LNCaP clone FGC (cell line): Measurements from ENCODE around the gene OR1F1.

ENCODE experiments used
- DNase-seq: peaks from one replicate; pipeline ENCODE4 v3.0.0-alpha.2; 2011; ENCODE audit warnings: low read depth
- H3K4me3 ChIP-seq: 2 replicates; pipeline ENCODE4 v1.5.1; 2011; ENCODE audit warnings: mild to moderate bottlenecking, low read depth, low read length, control low read depth
- TF ChIP-seq, protein P1 (sequence below): IDR thresholded peaks from 2 replicates; pipeline ENCODE4 v1.5.1; 2012; ENCODE audit warnings: mild to moderate bottlenecking; ENCODE audit not compliant: control insufficient read depth, insufficient read depth; ENCODE audit errors: extremely low read depth

Gene OR1F1

DNA sequence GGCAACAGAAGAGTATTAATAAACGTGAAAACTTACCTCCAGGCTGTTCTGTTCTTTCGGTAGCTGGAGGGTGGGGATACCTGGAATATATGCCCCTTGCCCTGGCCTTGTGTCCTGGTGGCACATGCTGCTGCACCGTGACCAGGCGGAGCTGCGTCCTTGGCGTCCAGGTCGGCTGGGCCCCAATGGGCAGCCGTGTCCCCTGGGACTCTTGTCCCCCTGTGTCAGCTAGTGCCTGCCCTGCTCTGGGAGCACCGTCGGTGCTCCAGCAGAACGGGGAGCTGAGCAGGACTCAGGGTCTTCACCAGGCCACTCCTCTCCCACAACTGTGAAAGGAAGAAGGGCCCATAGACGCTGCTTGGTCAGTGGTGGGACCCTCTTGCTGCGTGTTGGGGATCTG is 45.2 kb upstream of the OR1F1 start:
- TF ChIP-seq, protein P1, sequence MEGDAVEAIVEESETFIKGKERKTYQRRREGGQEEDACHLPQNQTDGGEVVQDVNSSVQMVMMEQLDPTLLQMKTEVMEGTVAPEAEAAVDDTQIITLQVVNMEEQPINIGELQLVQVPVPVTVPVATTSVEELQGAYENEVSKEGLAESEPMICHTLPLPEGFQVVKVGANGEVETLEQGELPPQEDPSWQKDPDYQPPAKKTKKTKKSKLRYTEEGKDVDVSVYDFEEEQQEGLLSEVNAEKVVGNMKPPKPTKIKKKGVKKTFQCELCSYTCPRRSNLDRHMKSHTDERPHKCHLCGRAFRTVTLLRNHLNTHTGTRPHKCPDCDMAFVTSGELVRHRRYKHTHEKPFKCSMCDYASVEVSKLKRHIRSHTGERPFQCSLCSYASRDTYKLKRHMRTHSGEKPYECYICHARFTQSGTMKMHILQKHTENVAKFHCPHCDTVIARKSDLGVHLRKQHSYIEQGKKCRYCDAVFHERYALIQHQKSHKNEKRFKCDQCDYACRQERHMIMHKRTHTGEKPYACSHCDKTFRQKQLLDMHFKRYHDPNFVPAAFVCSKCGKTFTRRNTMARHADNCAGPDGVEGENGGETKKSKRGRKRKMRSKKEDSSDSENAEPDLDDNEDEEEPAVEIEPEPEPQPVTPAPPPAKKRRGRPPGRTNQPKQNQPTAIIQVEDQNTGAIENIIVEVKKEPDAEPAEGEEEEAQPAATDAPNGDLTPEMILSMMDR: no peak
- H3K4me3 ChIP-seq: no peak overlapping the region
- no peak for DNase-seq

DNA sequence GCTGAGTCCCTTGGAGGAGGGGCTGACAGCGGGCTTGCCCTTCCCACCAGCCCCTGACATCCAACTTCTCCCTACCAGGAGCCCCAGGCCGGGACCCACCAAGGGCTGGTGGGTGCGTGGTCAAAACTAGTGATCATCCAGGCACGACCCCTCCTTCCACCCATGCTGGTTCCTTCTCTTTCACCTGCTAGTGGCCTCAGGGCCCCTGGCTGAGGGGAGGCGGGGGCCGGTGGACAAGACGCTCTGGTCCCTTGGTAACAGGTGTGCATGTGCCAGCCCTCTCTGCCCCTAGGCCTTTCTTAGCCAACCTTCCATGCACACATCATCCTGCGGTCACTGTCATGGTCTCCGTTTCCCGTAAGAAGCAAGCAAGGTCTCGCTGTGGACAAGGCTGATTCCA is 44.8 kb upstream of the OR1F1 start:
- no peak for DNase-seq
- TF ChIP-seq, protein P1: no peak
- H3K4me3 ChIP-seq: no peak overlapping the region

DNA sequence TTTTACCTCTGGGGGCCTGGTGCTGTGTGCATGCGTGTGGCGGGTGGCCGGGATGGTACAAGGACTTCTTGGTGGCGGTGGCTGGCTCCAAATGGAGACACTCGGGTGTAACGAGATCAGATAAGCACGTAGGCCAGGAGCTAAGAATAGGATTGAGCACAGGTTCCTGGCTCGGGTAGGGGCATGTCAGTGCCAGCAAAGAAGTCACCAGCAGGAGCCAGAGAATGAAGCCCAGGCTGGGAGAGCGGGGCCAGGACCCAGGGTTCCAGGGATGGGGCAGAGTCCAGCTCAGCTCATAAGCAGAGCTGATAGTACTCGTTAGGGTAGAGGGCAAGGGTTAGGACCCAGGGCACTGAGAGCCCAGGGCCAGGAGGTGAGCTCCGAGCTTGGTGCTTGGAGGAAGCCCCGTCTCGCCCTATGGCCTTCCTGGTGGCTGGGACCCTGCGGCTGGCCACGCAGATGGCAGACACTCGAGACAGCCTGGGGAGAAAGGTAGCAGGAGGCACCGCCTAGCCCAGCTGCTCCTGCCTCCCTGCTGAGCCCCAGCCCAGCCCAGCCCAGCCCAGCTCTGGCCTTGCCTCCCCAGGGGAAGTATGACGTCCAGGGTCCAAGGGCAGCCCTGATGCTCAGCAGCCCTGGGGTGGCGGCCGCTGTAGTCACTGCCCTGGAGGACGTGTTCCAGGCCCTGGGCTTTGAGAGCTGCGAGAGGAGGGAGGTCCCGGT is 44.2 kb upstream of the OR1F1 start:
- no peak for DNase-seq
- TF ChIP-seq, protein P1: no peak
- H3K4me3 ChIP-seq: no peak overlapping the region

DNA sequence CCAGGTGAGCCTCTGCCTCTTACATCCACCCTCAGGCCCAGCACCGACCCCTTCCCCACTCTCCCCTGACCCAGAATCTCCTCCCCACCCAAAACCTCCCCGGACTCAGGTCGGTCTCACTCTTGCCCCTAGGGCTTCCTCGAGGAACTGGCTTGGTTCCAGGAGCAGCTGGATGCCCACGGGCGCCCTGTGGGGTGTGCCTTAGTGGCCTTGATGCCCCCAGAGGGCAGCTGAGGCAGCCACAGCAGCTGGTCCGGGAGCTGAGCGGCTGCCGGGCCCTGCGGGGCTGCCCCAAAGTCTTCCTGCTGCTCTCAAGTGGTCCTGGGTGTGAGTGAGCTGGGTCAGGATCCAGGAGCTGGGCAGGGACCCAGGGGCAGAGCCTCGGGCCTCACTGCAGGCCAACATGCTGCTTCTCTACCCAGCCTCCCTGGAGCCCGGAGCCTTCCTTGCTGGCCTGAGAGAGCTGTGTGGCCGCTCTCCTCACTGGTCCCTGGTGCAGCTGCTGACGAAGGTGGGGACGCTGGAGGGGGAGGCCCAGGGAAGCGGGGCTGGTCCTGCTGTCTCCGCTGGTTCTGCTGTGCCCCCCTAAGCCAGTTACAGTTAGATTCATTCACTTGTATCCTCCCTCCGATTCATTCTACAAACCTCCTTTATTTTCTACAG is 43.6 kb upstream of the OR1F1 start:
- no peak for DNase-seq
- no peak overlapping the region for H3K4me3 ChIP-seq
- TF ChIP-seq, protein P1: no peak

DNA sequence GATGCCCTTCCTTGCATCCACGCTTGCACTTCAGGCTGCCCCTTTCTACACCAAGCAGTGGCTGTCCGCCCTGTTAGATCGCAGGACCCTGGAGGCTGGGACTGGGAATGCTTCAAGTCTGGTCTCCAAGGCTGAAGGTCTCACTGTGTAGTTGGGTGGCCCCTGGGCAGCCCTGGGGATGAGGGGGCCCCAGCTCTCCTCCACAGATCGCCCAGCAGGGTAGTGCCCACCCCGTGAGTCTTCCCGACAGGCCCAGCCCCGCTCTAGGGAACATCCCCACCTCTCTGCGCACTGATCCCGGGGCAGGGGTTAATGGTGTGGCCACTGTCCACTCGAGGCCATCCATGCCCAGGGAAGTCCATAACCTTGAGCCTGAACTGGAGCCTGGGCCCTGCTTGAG is 42.9 kb upstream of the OR1F1 start:
- no peak for DNase-seq
- TF ChIP-seq, protein P1: no peak
- no peak overlapping the region for H3K4me3 ChIP-seq

DNA sequence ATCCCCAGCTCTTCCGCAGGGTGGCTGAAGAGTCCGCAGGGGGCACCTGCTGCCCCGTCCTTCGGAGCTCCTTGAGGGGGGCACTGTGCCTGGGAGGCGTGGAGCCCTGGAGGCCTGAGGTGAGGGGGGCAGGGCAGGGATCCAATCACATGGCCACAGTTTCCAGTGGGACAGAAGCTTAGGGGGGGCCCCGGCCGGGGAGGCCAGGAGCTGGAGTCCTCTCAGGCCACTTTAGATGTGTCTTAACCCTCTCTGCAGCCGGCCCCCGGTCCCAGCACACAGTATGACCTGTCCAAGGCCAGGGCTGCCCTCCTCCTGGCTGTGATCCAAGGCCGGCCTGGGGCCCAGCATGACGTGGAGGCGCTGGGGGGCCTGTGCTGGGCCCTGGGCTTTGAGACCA is 42.3 kb upstream of the OR1F1 start:
- TF ChIP-seq, protein P1: no peak
- DNase-seq: no peak
- H3K4me3 ChIP-seq: no peak overlapping the region
